Calu3 (cell line): Measurements from ENCODE around the gene CCT6A. TPM values are rescaled to one million over a fixed set of nuclear protein-coding genes. Genes with fewer than 3 reads are reported as not detected.
"Not testable (repeated sequence)": the region's sequence is repeated elsewhere in the genome, so short reads cannot be mapped to it uniquely, and the experiment has no call there.

ENCODE experiments used
- BruUV-seq: library from RNA; stranded (reverse); fragments of 400-500 nt; replicated peaks from 2 replicates; lab custom pipeline; 2021; lab: Mats Ljungman, UMichigan
- CTCF ChIA-PET: fragments of 300-600 bp; sonication (Branson Sonifier 250); formaldehyde crosslinking; loops from one replicate; lab custom pipeline; 2022; ENCODE audit warnings: antibody characterized with exemption; lab: Charles Lee
- DNase-seq: peaks from one replicate; pipeline ENCODE4 v3.0.0; 2022
- H3K27ac Mint-ChIP-seq: one replicate; pipeline ENCODE4 v1.8.0; 2022; ENCODE audit warnings: mixed read lengths; ENCODE audit not compliant: unreplicated experiment
- H3K27me3 Mint-ChIP-seq: one replicate; pipeline ENCODE4 v1.8.0; 2022; ENCODE audit warnings: mixed read lengths; ENCODE audit not compliant: unreplicated experiment
- H3K36me3 Mint-ChIP-seq: one replicate; pipeline ENCODE4 v1.8.0; 2022; ENCODE audit warnings: mild to moderate bottlenecking, moderate library complexity, mixed read lengths; ENCODE audit not compliant: insufficient read depth, unreplicated experiment
- H3K4me1 Mint-ChIP-seq: one replicate; pipeline ENCODE4 v1.8.0; 2022; ENCODE audit warnings: mild to moderate bottlenecking, low read depth, mixed read lengths; ENCODE audit not compliant: unreplicated experiment
- H3K4me3 Mint-ChIP-seq: one replicate; pipeline ENCODE4 v1.8.0; 2022; ENCODE audit warnings: mild to moderate bottlenecking, low read depth, moderate library complexity, mixed read lengths; ENCODE audit not compliant: unreplicated experiment
- H3K9me3 Mint-ChIP-seq: one replicate; pipeline ENCODE4 v1.8.0; 2022; ENCODE audit warnings: low read depth, mixed read lengths; ENCODE audit not compliant: unreplicated experiment
- CTCF ChIP-seq: fragments of 200-600 bp; IDR thresholded peaks from one replicate; pipeline ENCODE4 v1.8.0; 2022; ENCODE audit warnings: antibody characterized with exemption; ENCODE audit not compliant: unreplicated experiment
- intact Hi-C: fragments of 100-400 bp; cut with micrococcal nuclease; formaldehyde crosslinking; loops from one replicate; pipeline ENCODE4 v1.10.0; 2022; ENCODE audit not compliant: unreplicated experiment
- total RNA-seq: library from RNA; stranded (reverse); gene quantifications from 2 replicates; pipeline ENCODE4 v1.2.3, GENCODE V29; 2022

CCT6A gene
- total RNA-seq, 1 experiment from 2014 or later: 421 TPM

- no peaks in the 10 kb centered on the region for H3K9me3 Mint-ChIP-seq
- peaks cover 83% of the 10 kb centered on the region for H3K36me3 Mint-ChIP-seq
- TSS peak; percentile 6 for BruUV-seq
- no peak for TF ChIP-seq CTCF
- peak overlapping the region; percentile 84 for H3K4me3 Mint-ChIP-seq
- DNase-seq: no peak
- CTCF ChIA-PET: interaction anchor here (1.8 to 2.1 kb wide), 2 partner anchors 12 to 29 kb away, joined by 4 to 12 read pairs; partner anchors contain the start of genes CCT6A and PSPH
- peak overlapping the region; percentile 90 for H3K27ac Mint-ChIP-seq
- intact Hi-C loops: no loop called here
- H3K4me1 Mint-ChIP-seq: peaks cover 55% of the 10 kb centered on the region
- H3K27me3 Mint-ChIP-seq: no peaks in the 10 kb centered on the region
These were observed 11.9 kb downstream of the CCT6A start for GRCh38 chr7:56063500-56063881.

GRCh38 chr7:56063882-56064625 lies 12.5 kb downstream of the CCT6A start, which contains the start of gene SUMF2:
TSS of gene SUMF2 (plus strand) at chr7:56064286. CDS start at chr7:56064312, 26 bp downstream.
- CTCF ChIA-PET: interaction anchor here (0.8 to 2.3 kb wide), 6 partner anchors 10 to 672 kb away, joined by 3 to 15 read pairs (median 5); partner anchors contain the start of genes CCT6A, CHCHD2 and PSPH
- no peak for TF ChIP-seq CTCF
- peak within 1 kb of the TSS; percentile 90 for H3K27ac Mint-ChIP-seq
- H3K36me3 Mint-ChIP-seq: peaks cover 83% of the 10 kb centered on the region
- BruUV-seq: TSS peak; percentile 62
- H3K27me3 Mint-ChIP-seq: no peaks in the 10 kb centered on the region
- peaks cover 51% of the 10 kb centered on the region for H3K4me1 Mint-ChIP-seq
- intact Hi-C loops: no loop called here
- H3K4me3 Mint-ChIP-seq: peak within 1 kb of the TSS; percentile 84
- H3K9me3 Mint-ChIP-seq: no peaks in the 10 kb centered on the region
- peak; percentile 96 for DNase-seq

GRCh38 chr7:56066376-56066775 lies 14.8 kb downstream of the CCT6A start:
- H3K4me3 Mint-ChIP-seq, BruUV-seq, H3K9me3 Mint-ChIP-seq, DNase-seq, H3K27ac Mint-ChIP-seq, intact Hi-C loops, H3K27me3 Mint-ChIP-seq: not testable (repeated sequence)
- H3K4me1 Mint-ChIP-seq: peaks cover 31% of the 10 kb centered on the region
- H3K36me3 Mint-ChIP-seq: peaks cover 74% of the 10 kb centered on the region
- CTCF ChIA-PET: interaction anchor here (2.3 kb wide), 1 partner anchor 8 kb away, joined by 15 read pairs; no protein-coding TSS in a partner anchor

- Mint-ChIP-seq H3K4me1 (peaks cover 16% of the 10 kb centered on the region), H3K27me3 (no peaks in the 10 kb centered on the region), H3K4me3 (no peak overlapping the region), H3K9me3 (no peaks in the 10 kb centered on the region), H3K27ac (peak overlapping the region; percentile 16), H3K36me3 (peaks cover 52% of the 10 kb centered on the region)
- CTCF ChIA-PET: interaction anchor here (0.6 to 1.8 kb wide), 9 partner anchors 9 to 481 kb away, joined by 3 to 15 read pairs (median 7); partner anchors contain the start of genes CCT6A, PSPH and SUMF2
- TF ChIP-seq CTCF: peak; percentile 98
- peak; percentile 95 for DNase-seq
- BruUV-seq: no TSS peak
- intact Hi-C loops: loop anchor here (1.0 to 10.0 kb wide), 3 partner anchors 70 to 433 kb away; no protein-coding TSS in a partner anchor
These were observed 22.8 kb downstream of the CCT6A start for GRCh38 chr7:56074371-56074791.
